GM06990 (cell line): ENCODE results near the gene RIT2.

Experiments
- DNase-seq: peaks from one replicate; pipeline ENCODE4 v3.0.0-alpha.2; 2011; ENCODE audit not compliant: insufficient read length; ENCODE audit errors: extremely low read depth
- H3K27me3 ChIP-seq: replicated peaks from 2 replicates; pipeline ENCODE4 v1.6.0; 2011; ENCODE audit warnings: low read length; ENCODE audit not compliant: control insufficient read depth, insufficient read depth
- H3K36me3 ChIP-seq: 2 replicates; pipeline ENCODE4 v1.5.1; 2011; ENCODE audit warnings: low read length; ENCODE audit not compliant: control insufficient read depth, insufficient read depth
- H3K4me3 ChIP-seq: replicated peaks from 2 replicates; pipeline ENCODE4 v1.5.1; 2011; ENCODE audit warnings: low read depth, mild to moderate bottlenecking, control low read depth, low read length
- CTCF ChIP-seq: IDR thresholded peaks from 2 replicates; pipeline ENCODE4 v1.5.1; 2011; ENCODE audit warnings: low read length, control low read depth, mild to moderate bottlenecking, inconsistent platforms; ENCODE audit not compliant: insufficient read depth, poor library complexity, severe bottlenecking

Gene RIT2

GRCh38 chr18:43049021-43049420 lies 66.5 kb downstream of the RIT2 start:
- DNase-seq, result no peak
- Histone ChIP-seq H3K27me3 (no peaks in the 10 kb centered on the region), H3K36me3 (no peaks in the 10 kb centered on the region), H3K4me3 (no peak overlapping the region)
- TF ChIP-seq CTCF, result no peak

- Histone ChIP-seq H3K36me3 (no peaks in the 10 kb centered on the region), H3K27me3 (no peaks in the 10 kb centered on the region), H3K4me3 (no peak overlapping the region)
- no peak for DNase-seq
- TF ChIP-seq CTCF, result no peak
Measured at GRCh38 chr18:43046322-43046721, 69.2 kb downstream of the RIT2 start.

- no peak for TF ChIP-seq CTCF
Measured at GRCh38 chr18:43043626-43044025, 71.9 kb downstream of the RIT2 start.

GRCh38 chr18:43040281-43040680 lies 75.2 kb downstream of the RIT2 start:
- no peak for TF ChIP-seq CTCF
- H3K4me3 ChIP-seq, result no peak overlapping the region

More at GRCh38 chr18:43043626-43044025, 71.9 kb downstream of the RIT2 start:
- Histone ChIP-seq H3K27me3 (no peaks in the 10 kb centered on the region), H3K4me3 (no peak overlapping the region), H3K36me3 (no peaks in the 10 kb centered on the region)
- no peak for DNase-seq

GRCh38 chr18:43034683-43035500 lies 80.6 kb downstream of the RIT2 start:
- no peak for TF ChIP-seq CTCF
- Histone ChIP-seq H3K4me3 (no peak overlapping the region), H3K36me3 (no peaks in the 10 kb centered on the region), H3K27me3 (no peaks in the 10 kb centered on the region)
- no peak for DNase-seq

More at GRCh38 chr18:43040281-43040680, 75.2 kb downstream of the RIT2 start:
- Histone ChIP-seq H3K27me3 (no peaks in the 10 kb centered on the region), H3K36me3 (no peaks in the 10 kb centered on the region)
- DNase-seq, result no peak
